Measurements from ENCODE around the gene LYPD6. TPM values are rescaled to one million over a fixed set of nuclear protein-coding genes. Genes with fewer than 3 reads are reported as not detected.

Gene LYPD6
- total RNA-seq, 1 donor from 2014 or later, result not detected

- Mint-ChIP-seq H3K9me3 (no peaks in the 10 kb centered on the region), H3K4me1 (no peaks in the 10 kb centered on the region), H3K4me3 (no peak overlapping the region), H3K36me3 (ENCODE audit: low read depth) (no peaks in the 10 kb centered on the region), H3K27me3 (peaks cover 2% of the 10 kb centered on the region), H3K27ac (no peak overlapping the region)
- CTCF ChIA-PET, result no interaction called here
- TF ChIP-seq, protein P1, sequence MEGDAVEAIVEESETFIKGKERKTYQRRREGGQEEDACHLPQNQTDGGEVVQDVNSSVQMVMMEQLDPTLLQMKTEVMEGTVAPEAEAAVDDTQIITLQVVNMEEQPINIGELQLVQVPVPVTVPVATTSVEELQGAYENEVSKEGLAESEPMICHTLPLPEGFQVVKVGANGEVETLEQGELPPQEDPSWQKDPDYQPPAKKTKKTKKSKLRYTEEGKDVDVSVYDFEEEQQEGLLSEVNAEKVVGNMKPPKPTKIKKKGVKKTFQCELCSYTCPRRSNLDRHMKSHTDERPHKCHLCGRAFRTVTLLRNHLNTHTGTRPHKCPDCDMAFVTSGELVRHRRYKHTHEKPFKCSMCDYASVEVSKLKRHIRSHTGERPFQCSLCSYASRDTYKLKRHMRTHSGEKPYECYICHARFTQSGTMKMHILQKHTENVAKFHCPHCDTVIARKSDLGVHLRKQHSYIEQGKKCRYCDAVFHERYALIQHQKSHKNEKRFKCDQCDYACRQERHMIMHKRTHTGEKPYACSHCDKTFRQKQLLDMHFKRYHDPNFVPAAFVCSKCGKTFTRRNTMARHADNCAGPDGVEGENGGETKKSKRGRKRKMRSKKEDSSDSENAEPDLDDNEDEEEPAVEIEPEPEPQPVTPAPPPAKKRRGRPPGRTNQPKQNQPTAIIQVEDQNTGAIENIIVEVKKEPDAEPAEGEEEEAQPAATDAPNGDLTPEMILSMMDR (IDR thresholded peaks at IDR 0.05), result no peak
- DNase-seq (no peak), ATAC-seq (ENCODE audit: low read depth) (no peak)
- POLR2A ChIA-PET, result no interaction called here
- intact Hi-C loops (cut with micrococcal nuclease), result no loop called here
These were observed 142.7 kb downstream of the LYPD6 start for GRCh38 chr2:149473068-149473467.

DNA sequence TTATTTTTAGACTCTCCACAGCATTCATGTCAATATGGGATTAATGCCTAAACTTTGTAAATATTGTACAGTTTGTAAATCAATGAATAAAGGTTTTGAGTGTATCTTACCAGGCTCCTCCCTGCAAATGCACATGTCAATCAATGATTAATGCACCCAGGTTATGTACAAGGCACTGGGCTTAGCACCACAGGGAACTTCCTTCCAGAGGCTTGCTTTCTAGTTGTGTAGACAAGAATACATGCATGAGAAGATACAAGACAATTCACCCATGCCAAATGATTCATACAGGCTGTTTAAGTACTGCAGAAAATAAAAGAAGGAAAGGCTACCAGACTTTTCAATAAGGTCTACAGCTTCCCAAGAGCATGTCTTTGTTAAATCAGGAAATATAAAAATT, 143.1 kb downstream of the LYPD6 start:
- intact Hi-C loops (cut with micrococcal nuclease), result no loop called here
- H3K36me3 Mint-ChIP-seq (ENCODE audit: low read depth), result no peaks in the 10 kb centered on the region

DNA sequence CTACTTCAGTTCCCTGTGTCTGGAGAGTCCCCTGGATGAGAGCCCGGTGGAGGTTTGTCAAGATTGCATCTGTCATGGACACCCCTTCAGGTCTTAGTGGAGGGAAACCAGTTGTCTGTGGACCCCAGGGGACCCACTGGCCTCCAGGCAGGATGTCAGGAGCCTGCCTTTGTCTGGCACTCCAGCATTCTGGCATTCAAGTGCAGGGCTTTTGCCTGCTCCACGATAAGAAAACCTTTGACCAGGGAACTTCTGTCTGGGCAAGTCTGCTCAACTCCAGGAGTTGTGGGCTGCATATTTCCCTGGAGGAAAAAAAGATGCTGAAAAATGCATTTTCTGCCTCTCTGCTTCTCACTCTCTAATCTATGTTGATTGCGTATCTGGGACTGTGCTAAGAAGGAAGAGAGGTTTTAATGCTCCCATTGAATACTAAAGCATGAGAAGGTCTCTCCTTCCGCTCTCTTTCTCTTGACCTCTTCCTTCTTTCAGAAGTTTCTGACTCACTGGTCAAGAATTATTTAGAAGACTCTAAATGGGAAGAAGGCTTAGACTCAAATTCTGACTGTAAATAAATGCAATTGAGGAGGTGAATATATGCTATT, 152.7 kb downstream of the LYPD6 start:
- no peaks in the 10 kb centered on the region for H3K4me1 Mint-ChIP-seq
- intact Hi-C loops (cut with micrococcal nuclease), result loop anchor here (1.0 kb wide), 1 partner anchor 37 kb away; no protein-coding TSS in a partner anchor
- TF ChIP-seq, protein P1 (IDR thresholded peaks at IDR 0.05), result no peak
- H3K27ac Mint-ChIP-seq, result no peak overlapping the region
- no peaks in the 10 kb centered on the region for H3K9me3 Mint-ChIP-seq
- ChIA-PET CTCF (no interaction called here), POLR2A (no interaction called here)
- no peaks in the 10 kb centered on the region for H3K36me3 Mint-ChIP-seq (ENCODE audit: low read depth)
- peaks cover 10% of the 10 kb centered on the region for H3K27me3 Mint-ChIP-seq
- H3K4me3 Mint-ChIP-seq, result no peak overlapping the region
- ATAC-seq (ENCODE audit: low read depth) (no peak), DNase-seq (no peak)

More for the DNA sequence above, 143.1 kb downstream of the LYPD6 start:
- TF ChIP-seq, protein P1 (IDR thresholded peaks at IDR 0.05), result no peak
- DNase-seq (no peak), ATAC-seq (ENCODE audit: low read depth) (no peak)
- Mint-ChIP-seq H3K9me3 (no peaks in the 10 kb centered on the region), H3K4me1 (no peaks in the 10 kb centered on the region), H3K27me3 (peaks cover 2% of the 10 kb centered on the region), H3K27ac (no peak overlapping the region), H3K4me3 (no peak overlapping the region)
- POLR2A ChIA-PET, result no interaction called here
- CTCF ChIA-PET, result no interaction called here

- H3K4me1 Mint-ChIP-seq, result no peaks in the 10 kb centered on the region
These were observed 156.3 kb downstream of the LYPD6 start for GRCh38 chr2:149486664-149487063.

DNA sequence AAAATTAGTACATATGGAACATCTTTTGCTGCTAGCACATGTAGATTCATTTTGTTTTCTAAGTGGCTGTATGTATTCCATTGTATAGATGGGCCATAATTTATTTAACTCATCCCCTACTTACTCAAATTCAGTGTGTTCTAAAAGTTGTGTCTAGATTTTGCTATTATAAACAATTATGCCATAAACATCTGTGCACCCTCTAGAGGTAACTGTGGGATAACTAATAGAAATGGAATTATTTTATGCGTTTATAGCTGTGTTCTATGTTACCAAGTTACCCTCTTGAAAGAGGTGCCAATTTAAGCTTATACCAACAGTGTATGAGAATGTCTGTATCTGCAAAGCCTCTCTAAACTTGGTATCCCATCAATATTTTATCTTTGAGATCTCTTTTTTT, 156.8 kb downstream of the LYPD6 start:
- no peak overlapping the region for H3K27ac Mint-ChIP-seq
- CTCF ChIA-PET, result no interaction called here
- H3K4me1 Mint-ChIP-seq, result no peaks in the 10 kb centered on the region
- intact Hi-C loops (cut with micrococcal nuclease), result no loop called here
- no peaks in the 10 kb centered on the region for H3K36me3 Mint-ChIP-seq (ENCODE audit: low read depth)
- ATAC-seq (ENCODE audit: low read depth) (no peak), DNase-seq (no peak)
- H3K9me3 Mint-ChIP-seq, result no peaks in the 10 kb centered on the region
- no peak overlapping the region for H3K4me3 Mint-ChIP-seq
- TF ChIP-seq, protein P1 (IDR thresholded peaks at IDR 0.05), result no peak
- POLR2A ChIA-PET, result no interaction called here
- H3K27me3 Mint-ChIP-seq, result peaks cover 7% of the 10 kb centered on the region

More at GRCh38 chr2:149486664-149487063, 156.3 kb downstream of the LYPD6 start:
- TF ChIP-seq, protein P1 (IDR thresholded peaks at IDR 0.05), result no peak
- Mint-ChIP-seq H3K27me3 (peaks cover 7% of the 10 kb centered on the region), H3K36me3 (ENCODE audit: low read depth) (no peaks in the 10 kb centered on the region), H3K4me3 (no peak overlapping the region), H3K27ac (no peak overlapping the region), H3K9me3 (no peaks in the 10 kb centered on the region)
- CTCF ChIA-PET, result no interaction called here
- POLR2A ChIA-PET, result no interaction called here
- ATAC-seq (ENCODE audit: low read depth) (no peak), DNase-seq (no peak)
- intact Hi-C loops (cut with micrococcal nuclease), result no loop called here

All from activated B cell treated with CpG ODN at 0.5 μM for 24 hours (primary cell).